ENCODE measurements around the gene MAML3.

MAML3 gene

GRCh38 chr4:140097572-140097971 is 56.4 kb downstream of the MAML3 start:
- DNase-seq, result no peak

- DNase-seq, result no peak
These were observed 57.1 kb downstream of the MAML3 start for GRCh38 chr4:140096921-140097320.

GRCh38 chr4:140096483-140096861 is 57.5 kb downstream of the MAML3 start:
- DNase-seq, result no peak

GRCh38 chr4:140095694-140096482 is 58.1 kb downstream of the MAML3 start:
- DNase-seq, result peak; percentile 10

- peak; percentile 70 for DNase-seq
These were observed 59.3 kb downstream of the MAML3 start for GRCh38 chr4:140094438-140095420.

GRCh38 chr4:140092094-140092851 is 61.7 kb downstream of the MAML3 start:
- DNase-seq, result peak; percentile 89

GRCh38 chr4:140091305-140091704 is 62.7 kb downstream of the MAML3 start:
- DNase-seq, result no peak

- no peak for DNase-seq
These were observed 63.7 kb downstream of the MAML3 start for GRCh38 chr4:140090215-140090731.

GRCh38 chr4:140089216-140089615 is 64.8 kb downstream of the MAML3 start:
- DNase-seq, result no peak

- DNase-seq, result no peak
These were observed 65.5 kb downstream of the MAML3 start for GRCh38 chr4:140088323-140088967.

GRCh38 chr4:140085881-140086280 is 68.1 kb downstream of the MAML3 start:
- no peak for DNase-seq

- DNase-seq, result no peak
These were observed 68.8 kb downstream of the MAML3 start for GRCh38 chr4:140085062-140085622.

GRCh38 chr4:140084385-140084784 is 69.6 kb downstream of the MAML3 start:
- DNase-seq, result no peak

- DNase-seq, result no peak
These were observed 71.6 kb downstream of the MAML3 start for GRCh38 chr4:140082391-140082755.

- DNase-seq, result no peak
These were observed 72.2 kb downstream of the MAML3 start for GRCh38 chr4:140081641-140082390.

GRCh38 chr4:140080883-140081282 is 73.1 kb downstream of the MAML3 start:
- DNase-seq, result no peak

- no peak for DNase-seq
These were observed 75.6 kb downstream of the MAML3 start for GRCh38 chr4:140078366-140078765.

- no peak for DNase-seq
These were observed 77.7 kb downstream of the MAML3 start for GRCh38 chr4:140076307-140076706.

GRCh38 chr4:140071806-140072205 is 82.2 kb downstream of the MAML3 start:
- DNase-seq, result no peak

- DNase-seq, result peak; percentile 24
These were observed 83.0 kb downstream of the MAML3 start for GRCh38 chr4:140070973-140071372.

- no peak for DNase-seq
These were observed 83.6 kb downstream of the MAML3 start for GRCh38 chr4:140070366-140070765.

All from NCI-H146 (cell line).